ENCODE results near the gene PPP1R9A.

GRCh38 chr7:94907811-94908322 is 473 bp downstream of the PPP1R9A start:
- no peak for TF ChIP-seq POLR2A (IDR thresholded peaks at IDR 0.05)
- no peak for TF ChIP-seq CTCF (IDR thresholded peaks at IDR 0.05)
- no peak for TF ChIP-seq EP300 (IDR thresholded peaks at IDR 0.05)

Measured in tibial nerve (tissue), 4 donors.